Subcutaneous adipose tissue (tissue), 4 donors: ENCODE measurements around the gene ARTN. TPM values are rescaled to one million over a fixed set of nuclear protein-coding genes. Genes with fewer than 3 reads are reported as not detected.

Experiments
- CTCF ChIP-seq: fragments of 450-650 bp; IDR thresholded peaks from one replicate; pipeline ENCODE4 v1.5.1; 2016; ENCODE audit warnings: low read depth, mild to moderate bottlenecking, control low read depth, antibody characterized with exemption, moderate library complexity
- total RNA-seq, 4 donors: library from RNA; depleted of rRNA; stranded (reverse); fragments of >200 nt; gene quantifications; one replicate each; pipeline ENCODE4 v1.1.0, GENCODE V29; 2016

Gene ARTN
- total RNA-seq, 4 donors from 2014 or later: 0.68 to 0.88 TPM; not detected in 2

GRCh38 chr1:43901196-43901961 lies 32.2 kb upstream of the ARTN start:
- no peak for TF ChIP-seq CTCF

DNA sequence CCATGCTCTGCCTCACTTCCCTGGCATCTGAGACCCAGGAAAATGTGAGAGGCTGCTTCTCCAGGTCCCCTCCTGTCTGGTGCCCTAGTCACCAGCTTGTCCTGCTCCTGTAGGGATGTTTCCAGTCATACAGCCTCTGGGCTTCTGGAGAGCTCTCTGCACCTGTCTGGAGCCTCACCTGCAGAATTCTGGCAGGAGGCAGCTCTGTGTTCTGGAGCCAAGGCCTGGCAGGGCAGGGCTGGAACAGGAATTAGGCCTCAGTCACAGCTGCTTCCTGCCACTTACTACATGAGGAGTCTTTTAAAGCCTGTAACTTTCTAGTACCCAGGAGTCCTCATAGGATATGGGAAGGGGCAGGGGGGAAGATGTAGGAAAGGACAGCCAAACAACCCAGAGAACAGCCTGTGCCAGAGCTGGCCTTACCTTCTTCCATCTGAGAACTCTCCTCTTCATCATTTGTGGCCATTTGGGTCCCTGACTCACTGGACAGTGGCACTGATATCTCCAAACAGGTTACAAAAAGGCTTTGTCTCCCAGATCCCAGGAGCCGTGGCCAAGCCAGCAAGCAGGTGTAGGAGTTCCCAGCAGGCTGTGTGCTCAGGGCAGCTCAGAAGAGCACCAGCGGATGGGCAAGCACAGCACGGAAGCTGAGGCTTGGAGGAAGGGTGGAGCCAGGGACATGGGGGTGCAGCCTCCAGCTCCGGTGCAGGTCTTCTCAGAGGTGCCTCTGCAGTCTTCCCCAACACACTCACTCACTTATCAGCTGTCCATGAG lies 31.4 kb upstream of the ARTN start:
- TF ChIP-seq CTCF: no peak

- no peak for TF ChIP-seq CTCF
Observed at GRCh38 chr1:43904660-43905551, 28.7 kb upstream of the ARTN start.

- TF ChIP-seq CTCF: no peak
Observed at GRCh38 chr1:43908226-43908625, 25.4 kb upstream of the ARTN start.

DNA sequence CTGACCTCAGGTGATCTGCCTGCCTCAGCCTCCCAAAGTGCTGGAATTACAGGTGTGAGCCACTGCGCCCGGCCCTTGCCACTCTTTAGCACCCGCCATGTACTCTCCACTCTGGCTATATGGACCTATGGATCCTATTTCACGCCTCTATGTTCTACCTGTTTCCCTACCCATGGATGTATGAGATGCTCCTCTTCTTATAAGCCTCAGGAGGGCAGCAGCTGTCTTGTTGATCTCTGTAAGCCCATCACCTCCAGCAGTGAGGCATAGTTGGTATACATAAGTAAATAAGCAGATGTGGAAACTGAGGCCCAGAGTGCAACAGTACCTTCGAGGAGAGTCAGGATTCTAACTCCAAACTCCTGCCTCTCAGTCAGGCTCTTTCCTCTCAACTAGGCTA lies 24.7 kb upstream of the ARTN start:
- no peak for TF ChIP-seq CTCF

DNA sequence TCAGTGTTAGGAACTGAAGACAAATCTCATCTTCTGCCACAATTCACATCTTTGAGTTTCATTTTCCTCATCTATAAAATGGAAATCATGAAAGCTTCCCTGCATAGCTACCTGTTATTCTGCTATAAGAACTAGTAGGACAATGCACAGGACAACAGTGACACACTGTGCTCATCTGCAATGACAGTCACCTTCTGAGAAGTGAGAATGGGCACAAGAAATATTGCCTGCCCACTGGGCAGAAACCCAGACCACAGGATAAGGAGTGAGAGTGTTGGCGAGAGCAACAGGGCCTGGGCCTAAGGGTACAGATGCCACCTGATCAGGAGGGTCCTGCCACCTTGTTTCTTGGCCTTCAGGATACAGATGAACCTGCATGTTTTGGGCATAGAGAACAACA lies 23.3 kb upstream of the ARTN start:
- no peak for TF ChIP-seq CTCF
